HepG2 (cell line): ENCODE results near the gene TMEM151A. TPM values are rescaled to one million over a fixed set of nuclear protein-coding genes. Genes with fewer than 3 reads are reported as not detected.

Experiments used
- ATAC-seq: fragments of 200-7000 bp; cut with Tn5 transposase; 3 replicates; pipeline ENCODE4 v1.9.1; 2020; ENCODE audit warnings: mild to moderate bottlenecking, moderate library complexity
- BruUV-seq: library from RNA; stranded (reverse); fragments of 400-500 nt; replicated peaks from 2 replicates; lab custom pipeline; 2021; lab: Mats Ljungman, UMichigan
- CTCF ChIA-PET: fragments of 300-600 bp; formaldehyde crosslinking; extraction: SDS; loops from one replicate; lab custom pipeline; 2021; ENCODE audit warnings: low total read pairs, inconsistent platforms, low intra/inter-chr PET ratio; lab: Yijun Ruan, JAX
- POLR2A ChIA-PET: fragments of 350-600 bp; sonication (Branson Sonifier 250); formaldehyde crosslinking; loops from one replicate; lab custom pipeline; 2020; ENCODE audit warnings: antibody characterized with exemption, inconsistent platforms; lab: Yijun Ruan, JAX
- DNase-seq: peaks from one replicate; pipeline ENCODE4 v3.0.0-alpha.2; 2015; ENCODE audit warnings: low spot score
- FAIRE-seq: peaks from 3 replicates; lab custom pipeline; 2011; peaks lifted over from hg19 to GRCh38; lab: Jason Lieb, UNC
- H2AFZ ChIP-seq: one replicate; pipeline ENCODE4 v1.6.1; 2011; ENCODE audit warnings: low read length, inconsistent platforms
- H3K27ac ChIP-seq: fragments of 300-600 bp; 3 replicates; pipeline ENCODE4 v1.8.0; 2011; ENCODE audit warnings: mixed run types, mild to moderate bottlenecking, mixed read lengths, low read length, inconsistent platforms; ENCODE audit not compliant: insufficient read depth; ENCODE audit errors: extremely low read length
- H3K27me3 ChIP-seq, 2 experiments: fragments of 200-600 bp in 1 of 2; 2 replicates in 1 of 2; 3 replicates in 1 of 2; pipeline versions ENCODE4 v1.6.0 to v1.8.0; 2011; ENCODE audit warnings: low read length in 2 of 2, mild to moderate bottlenecking in 2 of 2, moderate library complexity in 2 of 2, inconsistent platforms in 1 of 2; ENCODE audit not compliant: insufficient read depth in 2 of 2, control insufficient read depth in 1 of 2
- H3K36me3 ChIP-seq, 2 experiments: fragments of 200-600 bp in 1 of 2; replicated peaks in 1 of 2; 2 replicates in 1 of 2; 3 replicates in 1 of 2; pipeline versions ENCODE4 v1.5.1 to v1.8.0; 2011; ENCODE audit warnings: low read length in 2 of 2, inconsistent platforms in 1 of 2; ENCODE audit not compliant: insufficient read depth in 2 of 2, control insufficient read depth in 1 of 2
- H3K4me1 ChIP-seq: 2 replicates; pipeline ENCODE4 v1.5.1; 2012; ENCODE audit warnings: low read length, inconsistent platforms; ENCODE audit not compliant: insufficient read depth
- H3K4me2 ChIP-seq: 2 replicates; pipeline ENCODE4 v1.6.0; 2011; ENCODE audit warnings: low read depth, low read length, inconsistent platforms
- H3K4me3 ChIP-seq, 3 experiments: fragments of 200-600 bp in 1 of 3; sonication (generic), shearing (Covaris generic) in 1 of 3; replicated peaks in 1 of 3; 2 replicates each; pipeline ENCODE4 v1.5.1; 2011 to 2016; ENCODE audit warnings: low read length in 3 of 3, inconsistent platforms in 2 of 3, low read depth in 2 of 3, mild to moderate bottlenecking in 2 of 3, control low read depth in 1 of 3, mixed read lengths in 1 of 3; ENCODE audit not compliant: insufficient read depth in 1 of 3
- H3K79me2 ChIP-seq: one replicate; pipeline ENCODE4 v1.6.1; 2011; ENCODE audit warnings: low read length, inconsistent platforms; ENCODE audit not compliant: insufficient read depth
- H3K9ac ChIP-seq: 2 replicates; pipeline ENCODE4 v1.6.0; 2011; ENCODE audit warnings: mild to moderate bottlenecking, low read depth, low read length, inconsistent platforms; ENCODE audit not compliant: insufficient read depth
- H3K9me3 ChIP-seq: 2 replicates; pipeline ENCODE4 v1.5.1; 2012; ENCODE audit warnings: mild to moderate bottlenecking, low read length
- H4K20me1 ChIP-seq: 2 replicates; pipeline ENCODE4 v1.6.0; 2011; ENCODE audit warnings: inconsistent platforms, mild to moderate bottlenecking, low read length, moderate library complexity; ENCODE audit not compliant: insufficient read depth
- NFRKB ChIP-seq: fragments of 450-650 bp; IDR thresholded peaks from 2 replicates; pipeline ENCODE4 v1.6.1; 2017
- POLR2A ChIP-seq, 2 experiments: IDR thresholded peaks; 2 replicates each; pipeline ENCODE4 v1.6.1; 2011; ENCODE audit warnings: low read depth in 2 of 2, low read length in 2 of 2, mild to moderate bottlenecking in 1 of 2, moderate library complexity in 1 of 2; ENCODE audit not compliant: insufficient read depth in 1 of 2
- ZC3H13 ChIP-seq: sonication (generic); formaldehyde crosslinking; IDR thresholded peaks from 2 replicates; pipeline ENCODE4 v1.8.1; 2023; ENCODE audit warnings: mild to moderate bottlenecking, missing genetic modification reagents, moderate library complexity
- ZNF33A ChIP-seq: sonication (generic); formaldehyde crosslinking; IDR thresholded peaks from 2 replicates; pipeline ENCODE4 v1.5.1; 2020; ENCODE audit warnings: missing genetic modification reagents, mild to moderate bottlenecking, moderate library complexity, borderline replicate concordance
- WGBS: methylation state at CpG from one replicate; pipeline ENCODE4 v1.1.6; 2017; ENCODE audit warnings: low lambda C conversion rate; 5-methylcytosine and 5-hydroxymethylcytosine counted together
- in situ Hi-C: cut with HindIII; loops from 2 replicates; pipeline ENCODE4 v1.10.0; 2017; ENCODE audit warnings: low pct_unique_long_range_greater_than_20kb; ENCODE audit not compliant: extremely low pct_ligation_motif_present
- intact Hi-C: fragments of 100-400 bp; cut with micrococcal nuclease; formaldehyde crosslinking; loops from one replicate; pipeline ENCODE4 v1.10.0; 2022; ENCODE audit not compliant: unreplicated experiment
- polyA plus RNA-seq, 8 experiments: library from polyadenylated mRNA; depleted of rRNA in 3 of 8; stranded (reverse) in 7 of 8; unstranded in 1 of 8; fragments of >200 nt; fragmentation: Illumina TruSeq in 4 of 8; extraction: Trizol in 4 of 8; gene quantifications; 2 replicates each; pipeline versions ENCODE4 v1.2.1 to v1.2.3, GENCODE V29; 2011 to 2016; ENCODE audit warnings: low read depth in 4 of 8, missing spikeins in 1 of 8, mixed read lengths in 1 of 8; ENCODE audit not compliant: insufficient read depth in 1 of 8
- total RNA-seq, 5 experiments: library from RNA; depleted of rRNA; stranded (reverse); fragments of >200 nt; fragmentation: Illumina TruSeq; extraction: Trizol; gene quantifications; 2 replicates each; pipeline ENCODE4 v1.2.3, GENCODE V29; 2016; ENCODE audit warnings: low read depth in 1 of 5
- TF ChIP-seq, protein P1 (sequence below): fragments of 450-650 bp; IDR thresholded peaks from 2 replicates; pipeline ENCODE4 v1.6.1; 2017
- TF ChIP-seq, protein P2 (sequence below): sonication (generic); formaldehyde crosslinking; IDR thresholded peaks from 2 replicates; pipeline ENCODE4 v1.8.1; 2022; ENCODE audit warnings: mild to moderate bottlenecking, missing genetic modification reagents
- TF ChIP-seq, protein P3 (sequence below): sonication (generic); formaldehyde crosslinking; IDR thresholded peaks from 2 replicates; pipeline ENCODE4 v1.9.0; 2021; ENCODE audit warnings: missing genetic modification reagents, borderline replicate concordance

Gene TMEM151A
- total and polyA plus RNA-seq, 2 of the 13 experiments (the other 11 are each of a cell fraction or from before 2014, with no cell fraction given), result 0.18 to 0.33 TPM

- DNase-seq, result no peak
- no peak overlapping the region for H3K9ac ChIP-seq
- H3K79me2 ChIP-seq, result peaks cover 2% of the 10 kb centered on the region
- ChIA-PET CTCF (no interaction called here), POLR2A (no interaction called here)
- ATAC-seq, result no peak
- no peak for FAIRE-seq
- H3K36me3 ChIP-seq, result peaks cover 5 to 8% of the 10 kb centered on the region in 2 experiments; a peak in 3 of 5 replicates
- no peak overlapping the region for H3K4me2 ChIP-seq
- 100% methylated on average over 3 of the region's 4 CpGs for WGBS
- no peaks in the 10 kb centered on the region; a peak in 1 of 5 replicates for H3K27me3 ChIP-seq
- H3K4me3 ChIP-seq, result no peak overlapping the region
- H3K9me3 ChIP-seq, result no peaks in the 10 kb centered on the region
- H4K20me1 ChIP-seq, result peaks cover 2% of the 10 kb centered on the region; the same call in 1 of the 2 replicates
- in situ Hi-C loops, result no loop called here
- no TSS peak for BruUV-seq
- TF ChIP-seq, protein P1, sequence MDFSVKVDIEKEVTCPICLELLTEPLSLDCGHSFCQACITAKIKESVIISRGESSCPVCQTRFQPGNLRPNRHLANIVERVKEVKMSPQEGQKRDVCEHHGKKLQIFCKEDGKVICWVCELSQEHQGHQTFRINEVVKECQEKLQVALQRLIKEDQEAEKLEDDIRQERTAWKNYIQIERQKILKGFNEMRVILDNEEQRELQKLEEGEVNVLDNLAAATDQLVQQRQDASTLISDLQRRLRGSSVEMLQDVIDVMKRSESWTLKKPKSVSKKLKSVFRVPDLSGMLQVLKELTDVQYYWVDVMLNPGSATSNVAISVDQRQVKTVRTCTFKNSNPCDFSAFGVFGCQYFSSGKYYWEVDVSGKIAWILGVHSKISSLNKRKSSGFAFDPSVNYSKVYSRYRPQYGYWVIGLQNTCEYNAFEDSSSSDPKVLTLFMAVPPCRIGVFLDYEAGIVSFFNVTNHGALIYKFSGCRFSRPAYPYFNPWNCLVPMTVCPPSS, result no peak
- TF ChIP-seq POLR2A (IDR thresholded peaks at IDR 0.05; ENCODE audit: insufficient read depth in 1 of 2, low read depth in 2 of 2, low read length in 2 of 2), result no peak
- no peak for TF ChIP-seq ZC3H13 (CRISPR knock-in tag)
- TF ChIP-seq, protein P2, sequence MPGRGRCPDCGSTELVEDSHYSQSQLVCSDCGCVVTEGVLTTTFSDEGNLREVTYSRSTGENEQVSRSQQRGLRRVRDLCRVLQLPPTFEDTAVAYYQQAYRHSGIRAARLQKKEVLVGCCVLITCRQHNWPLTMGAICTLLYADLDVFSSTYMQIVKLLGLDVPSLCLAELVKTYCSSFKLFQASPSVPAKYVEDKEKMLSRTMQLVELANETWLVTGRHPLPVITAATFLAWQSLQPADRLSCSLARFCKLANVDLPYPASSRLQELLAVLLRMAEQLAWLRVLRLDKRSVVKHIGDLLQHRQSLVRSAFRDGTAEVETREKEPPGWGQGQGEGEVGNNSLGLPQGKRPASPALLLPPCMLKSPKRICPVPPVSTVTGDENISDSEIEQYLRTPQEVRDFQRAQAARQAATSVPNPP (CRISPR knock-in tag), result no peak
- no peak for TF ChIP-seq NFRKB
- TF ChIP-seq ZNF33A (CRISPR knock-in tag), result no peak
- TF ChIP-seq, protein P3, sequence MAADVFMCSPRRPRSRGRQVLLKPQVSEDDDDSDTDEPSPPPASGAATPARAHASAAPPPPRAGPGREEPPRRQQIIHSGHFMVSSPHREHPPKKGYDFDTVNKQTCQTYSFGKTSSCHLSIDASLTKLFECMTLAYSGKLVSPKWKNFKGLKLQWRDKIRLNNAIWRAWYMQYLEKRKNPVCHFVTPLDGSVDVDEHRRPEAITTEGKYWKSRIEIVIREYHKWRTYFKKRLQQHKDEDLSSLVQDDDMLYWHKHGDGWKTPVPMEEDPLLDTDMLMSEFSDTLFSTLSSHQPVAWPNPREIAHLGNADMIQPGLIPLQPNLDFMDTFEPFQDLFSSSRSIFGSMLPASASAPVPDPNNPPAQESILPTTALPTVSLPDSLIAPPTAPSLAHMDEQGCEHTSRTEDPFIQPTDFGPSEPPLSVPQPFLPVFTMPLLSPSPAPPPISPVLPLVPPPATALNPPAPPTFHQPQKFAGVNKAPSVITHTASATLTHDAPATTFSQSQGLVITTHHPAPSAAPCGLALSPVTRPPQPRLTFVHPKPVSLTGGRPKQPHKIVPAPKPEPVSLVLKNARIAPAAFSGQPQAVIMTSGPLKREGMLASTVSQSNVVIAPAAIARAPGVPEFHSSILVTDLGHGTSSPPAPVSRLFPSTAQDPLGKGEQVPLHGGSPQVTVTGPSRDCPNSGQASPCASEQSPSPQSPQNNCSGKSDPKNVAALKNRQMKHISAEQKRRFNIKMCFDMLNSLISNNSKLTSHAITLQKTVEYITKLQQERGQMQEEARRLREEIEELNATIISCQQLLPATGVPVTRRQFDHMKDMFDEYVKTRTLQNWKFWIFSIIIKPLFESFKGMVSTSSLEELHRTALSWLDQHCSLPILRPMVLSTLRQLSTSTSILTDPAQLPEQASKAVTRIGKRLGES (CRISPR knock-in tag), result no peak
- H2AFZ ChIP-seq, result no peak overlapping the region
- no peak overlapping the region for H3K27ac ChIP-seq
- intact Hi-C loops, result no loop called here
- peaks cover 18% of the 10 kb centered on the region for H3K4me1 ChIP-seq
These were observed 31.7 kb upstream of the TMEM151A start for GRCh38 chr11:66259956-66260355.
